Neural progenitor cell (in vitro differentiated cells): ENCODE measurements around the gene TMEM233. TPM values are rescaled to one million over a fixed set of nuclear protein-coding genes. Genes with fewer than 3 reads are reported as not detected.

Experiments
- DNase-seq: peaks from one replicate; pipeline ENCODE4 v3.0.0-alpha.2; 2016; ENCODE audit warnings: low spot score
- H2AFZ ChIP-seq: fragments of 200-600 bp; sonication (generic); replicated peaks from 2 replicates; pipeline ENCODE4 v1.6.1; 2016; ENCODE audit warnings: antibody characterized with exemption
- H3F3A ChIP-seq: fragments of 200-600 bp; sonication (generic); 2 replicates; pipeline ENCODE4 v1.6.1; 2016; ENCODE audit warnings: antibody characterized with exemption, low read depth
- H3K27ac ChIP-seq: fragments of 200-600 bp; sonication (generic); 2 replicates; pipeline ENCODE4 v1.5.1; 2016; ENCODE audit warnings: mild to moderate bottlenecking
- H3K27me3 ChIP-seq: fragments of 200-600 bp; sonication (generic); 2 replicates; pipeline ENCODE4 v1.6.1; 2016; ENCODE audit warnings: mild to moderate bottlenecking, moderate library complexity
- H3K36me3 ChIP-seq: fragments of 200-600 bp; sonication (generic); 2 replicates; pipeline ENCODE4 v1.5.1; 2016
- H3K4me1 ChIP-seq: fragments of 200-600 bp; sonication (generic); 2 replicates; pipeline ENCODE4 v1.6.1; 2016; ENCODE audit warnings: mixed run types
- H3K4me2 ChIP-seq: fragments of 200-600 bp; sonication (generic); 2 replicates; pipeline ENCODE4 v1.6.1; 2016
- H3K4me3 ChIP-seq: fragments of 200-600 bp; sonication (generic); 2 replicates; pipeline ENCODE4 v1.5.1; 2016
- H3K79me2 ChIP-seq: fragments of 200-600 bp; sonication (generic); 2 replicates; pipeline ENCODE4 v1.6.1; 2016; ENCODE audit warnings: low read depth
- H3K9ac ChIP-seq: fragments of 200-600 bp; sonication (generic); 2 replicates; pipeline ENCODE4 v1.6.1; 2016
- H3K9me3 ChIP-seq: fragments of 200-600 bp; sonication (generic); 2 replicates; pipeline ENCODE4 v1.5.1; 2016; ENCODE audit warnings: low read depth
- H4K20me1 ChIP-seq: fragments of 200-600 bp; sonication (generic); 2 replicates; pipeline ENCODE4 v1.6.1; 2016; ENCODE audit warnings: low read depth
- H3K27ac Mint-ChIP-seq: 3 replicates; pipeline ENCODE4 v1.8.0; 2021; ENCODE audit warnings: mixed read lengths
- H3K27me3 Mint-ChIP-seq: 2 replicates; pipeline ENCODE4 v1.8.0; 2022; ENCODE audit warnings: low read depth, mild to moderate bottlenecking, inconsistent platforms, moderate library complexity, mixed read lengths; ENCODE audit not compliant: insufficient read depth
- H3K36me3 Mint-ChIP-seq: 3 replicates; pipeline ENCODE4 v1.8.0; 2021; ENCODE audit warnings: mixed read lengths
- H3K4me1 Mint-ChIP-seq: 3 replicates; pipeline ENCODE4 v1.8.0; 2021; ENCODE audit warnings: mixed read lengths
- H3K4me3 Mint-ChIP-seq: 3 replicates; pipeline ENCODE4 v1.8.0; 2021; ENCODE audit warnings: mild to moderate bottlenecking, moderate library complexity, mixed read lengths
- H3K9me3 Mint-ChIP-seq: 3 replicates; pipeline ENCODE4 v1.8.0; 2020; ENCODE audit warnings: mixed read lengths
- CTCF ChIP-seq: fragments of 200-600 bp; sonication (generic); IDR thresholded peaks from 2 replicates; pipeline ENCODE4 v1.5.1; 2017; ENCODE audit warnings: antibody characterized with exemption, mild to moderate bottlenecking
- EZH2 ChIP-seq: fragments of 200-600 bp; sonication (generic); IDR thresholded peaks from 2 replicates; pipeline ENCODE4 v1.6.1; 2017; ENCODE audit warnings: antibody characterized with exemption, mild to moderate bottlenecking, moderate library complexity
- EZH2phosphoT487 ChIP-seq: fragments of 200-600 bp; sonication (generic); IDR thresholded peaks from 2 replicates; pipeline ENCODE4 v1.6.1; 2017; ENCODE audit warnings: antibody characterized with exemption
- total RNA-seq: library from RNA; depleted of rRNA; stranded (reverse); fragments of >200 nt; gene quantifications from 2 replicates; pipeline ENCODE4 v1.2.3, GENCODE V29; 2015; ENCODE audit warnings: low replicate concordance

Gene TMEM233
- total RNA-seq, 1 donor from 2014 or later, result not detected

GRCh38 chr12:119573086-119573485, 20.5 kb upstream of the TMEM233 start:
- Histone ChIP-seq H3K36me3 (no peaks in the 10 kb centered on the region), H3F3A (no peaks in the 10 kb centered on the region), H4K20me1 (no peaks in the 10 kb centered on the region), H3K4me2 (no peak overlapping the region), H3K9ac (no peak overlapping the region), H3K27ac (no peak overlapping the region), H3K4me1 (no peaks in the 10 kb centered on the region), H3K79me2 (no peaks in the 10 kb centered on the region), H3K9me3 (no peaks in the 10 kb centered on the region), H3K4me3 (no peak overlapping the region), H3K27me3 (peaks cover 11% of the 10 kb centered on the region), H2AFZ (no peak overlapping the region)
- no peaks in the 10 kb centered on the region for H3K4me1 Mint-ChIP-seq
- H3K27me3 Mint-ChIP-seq, result peaks cover 5% of the 10 kb centered on the region
- no peak overlapping the region for H3K4me3 Mint-ChIP-seq
- H3K9me3 Mint-ChIP-seq, result no peaks in the 10 kb centered on the region
- no peak for DNase-seq
- no peaks in the 10 kb centered on the region for H3K36me3 Mint-ChIP-seq
- TF ChIP-seq CTCF, result no peak
- no peak for TF ChIP-seq EZH2
- no peak for TF ChIP-seq EZH2phosphoT487
- no peak overlapping the region for H3K27ac Mint-ChIP-seq

- no peaks in the 10 kb centered on the region for H3K4me1 Mint-ChIP-seq
- Histone ChIP-seq H3K27me3 (peaks cover 11% of the 10 kb centered on the region), H3K36me3 (no peaks in the 10 kb centered on the region), H3K4me1 (no peaks in the 10 kb centered on the region), H3K9ac (no peak overlapping the region), H3K9me3 (no peaks in the 10 kb centered on the region), H2AFZ (no peak overlapping the region), H3F3A (no peaks in the 10 kb centered on the region), H3K79me2 (no peaks in the 10 kb centered on the region), H4K20me1 (no peaks in the 10 kb centered on the region), H3K27ac (no peak overlapping the region), H3K4me2 (no peak overlapping the region), H3K4me3 (no peak overlapping the region)
- TF ChIP-seq EZH2, result no peak
- TF ChIP-seq EZH2phosphoT487, result no peak
- TF ChIP-seq CTCF, result no peak
- H3K36me3 Mint-ChIP-seq, result no peaks in the 10 kb centered on the region
- DNase-seq, result no peak
- H3K27ac Mint-ChIP-seq, result no peak overlapping the region
- H3K27me3 Mint-ChIP-seq, result peaks cover 7% of the 10 kb centered on the region
- H3K4me3 Mint-ChIP-seq, result no peak overlapping the region
- no peaks in the 10 kb centered on the region for H3K9me3 Mint-ChIP-seq
These were observed 19.3 kb upstream of the TMEM233 start for GRCh38 chr12:119574255-119574654.

- no peak overlapping the region for H3K9ac ChIP-seq
- H3K4me2 ChIP-seq, result no peak overlapping the region
- H3K27me3 ChIP-seq, result peaks cover 19% of the 10 kb centered on the region
- H3K4me3 ChIP-seq, result no peak overlapping the region
- TF ChIP-seq CTCF (no peak), EZH2phosphoT487 (no peak), EZH2 (no peak)
- no peak overlapping the region for H2AFZ ChIP-seq
- no peaks in the 10 kb centered on the region for H3K9me3 Mint-ChIP-seq
- H3K36me3 Mint-ChIP-seq, result no peaks in the 10 kb centered on the region
- H3K4me1 Mint-ChIP-seq, result no peaks in the 10 kb centered on the region
- no peaks in the 10 kb centered on the region for H4K20me1 ChIP-seq
- H3K9me3 ChIP-seq, result no peaks in the 10 kb centered on the region
- H3K27me3 Mint-ChIP-seq, result peaks cover 7% of the 10 kb centered on the region
- H3K27ac ChIP-seq, result no peak overlapping the region
- H3K79me2 ChIP-seq, result no peaks in the 10 kb centered on the region
- DNase-seq, result no peak
- H3F3A ChIP-seq, result no peaks in the 10 kb centered on the region
- H3K4me3 Mint-ChIP-seq, result no peak overlapping the region
- H3K27ac Mint-ChIP-seq, result no peak overlapping the region
- no peaks in the 10 kb centered on the region for H3K36me3 ChIP-seq
- H3K4me1 ChIP-seq, result no peaks in the 10 kb centered on the region
These were observed 17.3 kb upstream of the TMEM233 start for GRCh38 chr12:119576118-119576810.
